IPS-18a (cell line): ENCODE results near the gene CLSTN2.

Experiments
- H3K27ac ChIP-seq: one replicate; pipeline ENCODE4 v1.5.1; 2013; ENCODE audit warnings: low read length
- H3K27me3 ChIP-seq: one replicate; pipeline ENCODE4 v1.6.1; 2013; ENCODE audit warnings: mild to moderate bottlenecking, low read length; ENCODE audit not compliant: control insufficient read depth, insufficient read depth
- H3K36me3 ChIP-seq: one replicate; pipeline ENCODE4 v1.6.1; 2013; ENCODE audit warnings: low read depth, low read length; ENCODE audit not compliant: control insufficient read depth
- H3K4me1 ChIP-seq: one replicate; pipeline ENCODE4 v1.6.1; 2013; ENCODE audit warnings: low read depth, low read length; ENCODE audit not compliant: control insufficient read depth
- H3K4me3 ChIP-seq: one replicate; pipeline ENCODE4 v1.5.1; 2013; ENCODE audit warnings: low read length
- H3K9ac ChIP-seq: one replicate; pipeline ENCODE4 v1.6.1; 2013; ENCODE audit warnings: mild to moderate bottlenecking, low read length, moderate library complexity
- H3K9me3 ChIP-seq: one replicate; pipeline ENCODE4 v1.6.1; 2013; ENCODE audit warnings: low read depth, low read length; ENCODE audit not compliant: control insufficient read depth

Gene CLSTN2

DNA sequence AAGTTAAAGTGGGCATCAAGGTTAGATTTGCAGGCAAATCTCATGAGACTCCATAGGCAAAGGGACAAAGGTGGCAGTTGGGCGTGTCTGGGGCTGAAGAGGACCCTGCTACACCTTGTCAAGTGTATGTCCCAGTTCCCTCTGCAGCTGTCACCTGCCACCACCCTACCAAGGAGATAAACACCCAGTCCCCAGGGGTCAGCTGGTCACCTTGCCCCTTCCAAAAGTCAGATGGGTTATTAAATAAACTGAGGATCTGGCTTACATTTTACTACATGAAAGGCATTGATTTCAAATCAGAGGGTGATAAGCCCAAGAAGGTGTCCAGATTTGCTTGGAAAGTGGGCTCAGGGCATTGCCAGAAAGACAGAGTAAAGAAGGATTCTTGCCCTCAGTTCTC lies 494.8 kb downstream of the CLSTN2 start:
- Histone ChIP-seq H3K9ac (no peak overlapping the region), H3K9me3 (no peaks in the 10 kb centered on the region), H3K4me3 (no peak overlapping the region), H3K27me3 (no peaks in the 10 kb centered on the region), H3K27ac (no peak overlapping the region), H3K4me1 (no peaks in the 10 kb centered on the region), H3K36me3 (no peaks in the 10 kb centered on the region)

DNA sequence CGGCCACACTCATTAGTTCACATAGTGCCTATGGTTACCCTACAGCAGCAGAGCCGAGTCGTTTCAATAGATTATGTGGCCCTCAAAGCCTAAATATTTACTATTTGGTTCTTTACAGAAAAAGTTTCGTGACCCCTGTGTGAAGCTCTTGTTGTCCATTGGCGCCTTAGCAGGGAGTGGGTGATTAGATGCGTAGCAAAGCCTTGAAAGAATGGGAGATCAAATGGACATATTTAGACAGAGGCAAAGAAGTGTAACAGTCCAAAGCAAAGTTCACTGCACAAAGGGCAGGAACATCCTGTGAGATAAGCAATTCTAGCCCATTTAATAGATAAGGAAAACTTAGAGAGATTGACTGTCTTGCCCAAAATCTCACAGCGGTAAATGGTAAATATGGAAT lies 495.5 kb downstream of the CLSTN2 start:
- H3K4me3 ChIP-seq: no peak overlapping the region
- no peaks in the 10 kb centered on the region for H3K4me1 ChIP-seq
- no peak overlapping the region for H3K9ac ChIP-seq
- H3K27me3 ChIP-seq: no peaks in the 10 kb centered on the region
- no peaks in the 10 kb centered on the region for H3K36me3 ChIP-seq
- H3K9me3 ChIP-seq: no peaks in the 10 kb centered on the region
- H3K27ac ChIP-seq: no peak overlapping the region

DNA sequence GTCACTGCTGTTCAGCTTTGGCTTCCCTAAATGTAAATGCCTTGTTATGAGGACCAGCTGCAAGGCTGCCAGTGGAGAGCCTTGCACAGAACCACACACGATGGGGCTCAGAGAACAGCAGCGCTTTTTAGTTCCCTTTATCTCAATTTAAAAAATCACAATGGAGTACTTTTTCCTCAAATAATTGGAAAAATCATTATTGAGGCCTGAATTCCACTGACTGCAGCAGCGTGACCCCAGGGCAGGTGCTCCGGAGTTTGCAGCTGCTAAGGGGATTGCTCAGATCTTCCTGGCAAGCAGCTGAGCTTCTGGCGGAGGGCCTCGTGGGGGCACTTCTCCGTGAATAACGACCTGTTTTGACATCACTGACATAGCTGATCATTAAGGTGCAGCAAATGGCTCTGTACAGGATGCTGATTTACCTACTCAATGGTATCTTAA lies 497.3 kb downstream of the CLSTN2 start:
- Histone ChIP-seq H3K27ac (no peak overlapping the region), H3K9me3 (no peaks in the 10 kb centered on the region), H3K4me1 (no peaks in the 10 kb centered on the region), H3K4me3 (no peak overlapping the region), H3K36me3 (no peaks in the 10 kb centered on the region), H3K27me3 (no peaks in the 10 kb centered on the region), H3K9ac (no peak overlapping the region)

DNA sequence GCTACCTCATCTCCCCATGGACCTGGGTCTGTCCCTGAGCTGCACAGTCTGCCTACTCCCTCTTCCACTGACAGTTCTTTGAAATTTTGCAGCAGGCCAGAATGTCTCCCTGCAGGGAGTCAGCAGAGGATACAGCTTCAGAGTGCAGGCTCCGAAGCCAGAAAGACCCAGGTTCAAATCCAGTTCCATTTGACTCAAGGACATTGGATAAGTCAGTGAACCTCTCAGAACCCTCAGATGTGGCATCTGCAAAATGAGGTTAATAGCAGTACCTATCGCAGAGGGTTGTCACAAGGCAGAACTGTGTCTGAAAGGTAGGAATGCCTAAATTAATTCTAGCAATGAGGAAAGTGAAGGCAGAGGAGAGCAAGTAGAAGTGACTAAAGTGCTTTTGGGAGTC lies 498.4 kb downstream of the CLSTN2 start:
- H3K9me3 ChIP-seq: no peaks in the 10 kb centered on the region
- no peak overlapping the region for H3K4me3 ChIP-seq
- H3K4me1 ChIP-seq: no peaks in the 10 kb centered on the region
- H3K27me3 ChIP-seq: no peaks in the 10 kb centered on the region
- no peak overlapping the region for H3K9ac ChIP-seq
- H3K27ac ChIP-seq: no peak overlapping the region
- no peaks in the 10 kb centered on the region for H3K36me3 ChIP-seq

DNA sequence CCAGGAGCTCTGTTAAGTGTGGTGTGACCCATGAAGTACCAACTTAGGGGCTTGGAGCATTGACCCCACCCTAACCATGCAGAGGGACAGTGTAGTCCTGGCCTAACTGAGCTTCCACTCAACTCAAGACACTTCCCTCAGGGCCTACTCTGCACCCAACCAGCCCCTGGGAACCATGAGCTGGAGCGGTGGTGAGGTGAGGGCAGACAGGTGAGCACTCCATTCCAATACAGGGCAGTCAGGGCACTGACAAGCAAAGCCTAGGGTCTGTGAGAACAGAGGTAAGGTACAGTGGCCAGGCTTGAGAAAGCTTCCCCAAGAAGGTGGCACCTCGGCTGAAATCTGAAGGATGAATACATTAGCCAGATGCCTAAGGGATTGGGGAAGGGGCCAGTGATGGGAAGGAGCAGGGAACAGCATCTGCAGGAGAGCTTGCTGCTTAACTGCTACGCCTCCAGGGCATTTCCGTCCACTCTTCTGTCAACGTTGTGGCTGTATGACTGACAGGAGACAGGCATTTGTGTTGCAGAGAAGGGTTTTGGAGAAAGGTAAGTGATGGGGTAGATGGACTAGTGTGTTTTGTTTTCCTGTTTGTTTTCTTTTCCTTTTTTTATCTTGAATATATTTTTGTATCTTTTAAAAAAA lies 499.4 kb downstream of the CLSTN2 start:
- no peak overlapping the region for H3K27ac ChIP-seq
- H3K9me3 ChIP-seq: no peaks in the 10 kb centered on the region
- H3K9ac ChIP-seq: no peak overlapping the region
- no peaks in the 10 kb centered on the region for H3K4me1 ChIP-seq
- H3K36me3 ChIP-seq: no peaks in the 10 kb centered on the region
- no peak overlapping the region for H3K4me3 ChIP-seq
- no peaks in the 10 kb centered on the region for H3K27me3 ChIP-seq

DNA sequence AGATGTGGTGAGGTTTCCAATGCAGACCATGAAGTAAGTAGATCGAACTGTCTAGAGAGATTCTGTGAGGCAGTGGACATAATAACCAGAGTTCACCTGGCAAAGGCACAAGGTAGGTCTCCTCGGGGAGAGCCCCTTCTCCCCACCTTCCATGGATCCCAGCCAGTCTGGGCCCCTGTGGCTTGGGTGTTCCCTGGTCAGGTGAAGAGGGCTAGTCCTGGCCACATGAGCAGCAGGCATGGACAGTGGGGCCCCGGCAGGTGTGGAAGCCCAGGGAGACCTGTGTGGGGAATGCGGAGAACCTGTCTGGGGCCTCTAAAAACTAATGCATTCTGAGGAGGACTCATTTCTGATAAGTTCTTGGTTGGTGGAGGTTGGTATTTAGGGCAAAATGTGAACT lies 501.4 kb downstream of the CLSTN2 start:
- Histone ChIP-seq H3K9ac (no peak overlapping the region), H3K4me1 (no peaks in the 10 kb centered on the region), H3K27me3 (no peaks in the 10 kb centered on the region), H3K27ac (no peak overlapping the region), H3K4me3 (no peak overlapping the region), H3K9me3 (no peaks in the 10 kb centered on the region), H3K36me3 (no peaks in the 10 kb centered on the region)

DNA sequence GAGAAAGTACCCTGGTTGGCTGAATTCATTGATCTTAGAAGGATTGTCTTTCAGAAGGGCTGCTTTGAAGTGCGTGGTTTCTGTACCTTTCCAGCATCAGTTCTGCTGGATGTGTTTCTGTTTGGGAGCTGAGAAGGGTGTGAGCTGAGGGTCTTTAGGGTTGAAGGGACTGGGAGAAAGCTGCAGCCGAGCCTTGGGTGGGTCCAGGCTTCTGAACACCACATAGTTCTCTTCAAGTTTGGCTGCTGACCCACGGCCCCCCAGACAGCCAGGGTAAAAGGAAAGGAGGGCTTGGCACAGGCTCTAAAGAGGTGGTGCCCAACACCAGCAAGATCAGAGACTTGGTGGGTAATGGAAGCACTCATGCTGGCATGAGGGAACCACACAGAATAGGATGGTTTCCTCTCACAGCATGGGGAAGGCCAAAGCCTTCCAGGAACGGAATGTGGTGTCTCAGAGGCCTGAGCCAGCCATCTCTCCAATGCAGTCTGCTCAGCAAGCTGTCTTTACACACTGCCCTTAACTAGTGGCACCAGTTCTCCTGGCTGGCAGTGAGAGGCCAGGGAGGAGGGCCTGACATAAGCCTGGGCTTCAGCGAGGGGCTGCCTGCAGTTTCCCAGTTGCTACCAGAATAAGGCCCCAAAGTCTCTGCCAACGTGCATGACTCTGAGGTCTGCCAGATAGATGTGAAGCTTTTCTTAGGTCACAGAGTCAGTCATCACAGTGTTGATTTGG lies 503.9 kb downstream of the CLSTN2 start:
- H3K4me1 ChIP-seq: no peaks in the 10 kb centered on the region
- H3K36me3 ChIP-seq: no peaks in the 10 kb centered on the region
- H3K27me3 ChIP-seq: no peaks in the 10 kb centered on the region
- H3K9ac ChIP-seq: no peak overlapping the region
- H3K4me3 ChIP-seq: no peak overlapping the region
- H3K27ac ChIP-seq: no peak overlapping the region
- H3K9me3 ChIP-seq: no peaks in the 10 kb centered on the region

DNA sequence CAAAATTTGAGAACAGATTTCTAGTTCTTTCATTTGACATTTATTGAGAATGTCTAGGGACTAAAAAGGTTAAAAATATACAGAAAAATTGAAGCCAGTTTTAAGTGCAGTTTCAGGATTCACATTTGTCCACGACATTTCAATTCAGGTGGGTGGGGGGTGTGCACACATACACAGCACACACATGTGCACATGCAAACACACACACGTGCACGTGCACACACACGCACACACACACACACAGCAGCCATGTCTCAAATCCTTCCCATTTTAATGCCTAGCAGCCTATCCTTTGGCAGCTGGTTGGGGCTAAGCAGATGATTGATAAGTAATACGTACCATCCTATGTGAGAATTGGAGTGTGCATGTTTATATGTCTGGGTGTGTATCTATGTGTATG lies 504.5 kb downstream of the CLSTN2 start:
- no peaks in the 10 kb centered on the region for H3K9me3 ChIP-seq
- H3K4me3 ChIP-seq: no peak overlapping the region
- no peaks in the 10 kb centered on the region for H3K27me3 ChIP-seq
- H3K27ac ChIP-seq: no peak overlapping the region
- no peaks in the 10 kb centered on the region for H3K4me1 ChIP-seq
- H3K9ac ChIP-seq: no peak overlapping the region
- H3K36me3 ChIP-seq: no peaks in the 10 kb centered on the region

DNA sequence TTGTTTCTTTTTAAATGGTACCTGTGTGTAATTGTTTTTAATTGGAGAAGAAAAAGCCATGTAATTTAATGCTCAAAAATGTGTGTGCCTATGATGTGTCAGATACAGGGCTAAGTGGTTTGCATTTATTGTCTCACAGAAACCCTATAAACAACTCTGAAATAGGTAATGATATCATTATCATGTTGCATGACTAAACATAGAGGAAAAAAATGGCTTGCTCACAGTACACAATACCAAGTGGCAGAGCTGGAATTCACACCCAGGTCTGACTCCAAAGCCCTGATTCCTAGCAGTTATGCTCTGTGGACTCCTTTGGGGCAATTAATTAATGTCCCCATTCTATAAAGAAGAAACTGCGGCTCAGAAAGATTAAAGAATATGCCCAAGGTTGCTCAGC lies 505.5 kb downstream of the CLSTN2 start:
- Histone ChIP-seq H3K27me3 (no peaks in the 10 kb centered on the region), H3K4me3 (no peak overlapping the region), H3K36me3 (no peaks in the 10 kb centered on the region), H3K27ac (no peak overlapping the region), H3K9me3 (no peaks in the 10 kb centered on the region), H3K9ac (no peak overlapping the region), H3K4me1 (no peaks in the 10 kb centered on the region)

DNA sequence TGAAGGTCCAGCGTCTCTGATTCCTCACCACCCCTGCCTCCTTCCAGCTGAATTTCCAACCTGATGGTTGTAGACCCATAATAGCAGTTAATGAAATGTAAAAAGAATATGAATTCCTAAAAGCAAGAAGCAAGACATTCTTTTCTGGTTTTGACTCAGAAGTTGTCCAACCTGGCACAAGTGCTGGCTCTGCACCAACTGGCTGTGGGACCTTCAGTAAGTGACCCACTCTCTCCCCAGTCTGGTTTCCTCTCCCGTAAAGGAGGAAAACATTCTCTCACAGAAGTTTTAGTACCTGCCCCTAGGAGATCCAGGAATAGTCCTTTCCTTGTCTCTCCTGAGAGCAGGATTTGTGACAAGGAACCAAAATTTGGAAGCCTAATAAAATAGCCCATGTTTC lies 506.0 kb downstream of the CLSTN2 start:
- H3K36me3 ChIP-seq: no peaks in the 10 kb centered on the region
- no peak overlapping the region for H3K9ac ChIP-seq
- H3K27me3 ChIP-seq: no peaks in the 10 kb centered on the region
- H3K4me3 ChIP-seq: no peak overlapping the region
- H3K4me1 ChIP-seq: no peaks in the 10 kb centered on the region
- H3K9me3 ChIP-seq: no peaks in the 10 kb centered on the region
- no peak overlapping the region for H3K27ac ChIP-seq

DNA sequence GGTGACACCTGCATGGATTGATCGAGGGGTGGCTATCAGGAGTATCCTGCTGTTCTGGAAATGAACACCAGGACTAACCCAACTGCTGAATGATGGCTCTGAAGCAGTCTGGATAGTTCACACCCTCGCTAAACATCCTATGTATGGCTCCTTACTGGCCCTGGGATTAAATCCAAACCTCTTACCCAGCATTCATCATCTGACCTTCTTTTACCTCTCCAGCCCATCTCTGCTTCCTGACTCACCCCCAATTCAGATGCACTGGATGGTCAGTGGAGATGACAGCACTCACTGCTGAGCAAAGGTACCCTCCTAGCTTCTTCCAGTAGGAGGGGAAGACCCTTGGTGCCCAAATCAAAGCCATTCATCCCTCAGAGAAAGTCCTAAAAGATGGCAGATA lies 507.6 kb downstream of the CLSTN2 start:
- Histone ChIP-seq H3K27me3 (no peaks in the 10 kb centered on the region), H3K9ac (no peak overlapping the region), H3K4me3 (no peak overlapping the region), H3K36me3 (no peaks in the 10 kb centered on the region), H3K4me1 (no peaks in the 10 kb centered on the region), H3K9me3 (no peaks in the 10 kb centered on the region), H3K27ac (no peak overlapping the region)

DNA sequence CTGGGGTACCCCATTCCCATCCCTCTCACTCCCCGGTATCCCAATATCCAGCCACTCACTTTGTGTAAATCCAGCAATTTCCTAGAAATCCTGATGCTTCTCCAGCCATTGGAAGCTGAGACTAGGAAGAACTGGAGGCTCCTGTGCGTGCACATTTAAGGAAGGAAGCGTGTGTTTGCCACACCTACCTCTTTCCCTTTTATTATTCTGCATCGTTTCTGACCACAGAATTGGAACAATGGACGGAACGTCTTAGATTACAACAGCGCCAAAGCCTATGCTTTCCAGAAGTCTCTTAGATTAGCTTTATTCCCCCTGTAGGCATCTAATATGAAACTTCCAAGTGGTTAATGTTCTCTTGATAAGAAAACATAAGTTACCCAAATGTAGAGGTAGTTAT lies 508.1 kb downstream of the CLSTN2 start:
- no peak overlapping the region for H3K27ac ChIP-seq

More for the DNA sequence above, 508.1 kb downstream of the CLSTN2 start:
- Histone ChIP-seq H3K27me3 (no peaks in the 10 kb centered on the region), H3K9ac (no peak overlapping the region), H3K4me3 (no peak overlapping the region), H3K9me3 (no peaks in the 10 kb centered on the region), H3K36me3 (no peaks in the 10 kb centered on the region), H3K4me1 (no peaks in the 10 kb centered on the region)
